Stomach (tissue), 4 donors: ENCODE results near the gene PKIG.

ENCODE experiments used
- CTCF ChIP-seq, 7 experiments: fragments of 450-650 bp in 4 of 7; fragments of 200-600 bp in 3 of 7; sonication (generic) in 3 of 7; IDR thresholded peaks; one replicate each; pipeline ENCODE4 v1.5.1; 2016 to 2019; ENCODE audit warnings: antibody characterized with exemption in 7 of 7, control low read depth in 2 of 7, mild to moderate bottlenecking in 1 of 7
- POLR2A ChIP-seq, 4 donors: fragments of 450-650 bp; IDR thresholded peaks; one replicate each; pipeline ENCODE4 v1.6.1; 2016; ENCODE audit warnings: antibody characterized with exemption in 4 of 4, control low read depth in 2 of 4, mild to moderate bottlenecking in 1 of 4, moderate library complexity in 1 of 4
- POLR2AphosphoS5 ChIP-seq, 3 donors: sonication (generic); formaldehyde crosslinking; IDR thresholded peaks; one replicate each; pipeline ENCODE4 v1.6.1; 2016; ENCODE audit warnings: antibody characterized with exemption in 3 of 3

- TF ChIP-seq POLR2A (IDR thresholded peaks at IDR 0.05) (no peak), POLR2AphosphoS5 (IDR thresholded peaks at IDR 0.05) (no peak), CTCF (IDR thresholded peaks at IDR 0.05) (no peak)
These were observed 1.7 kb upstream of the PKIG start for GRCh38 chr20:44580581-44581268.
